Measurements from ENCODE around the gene HS2ST1.

The HS2ST1 gene

DNA sequence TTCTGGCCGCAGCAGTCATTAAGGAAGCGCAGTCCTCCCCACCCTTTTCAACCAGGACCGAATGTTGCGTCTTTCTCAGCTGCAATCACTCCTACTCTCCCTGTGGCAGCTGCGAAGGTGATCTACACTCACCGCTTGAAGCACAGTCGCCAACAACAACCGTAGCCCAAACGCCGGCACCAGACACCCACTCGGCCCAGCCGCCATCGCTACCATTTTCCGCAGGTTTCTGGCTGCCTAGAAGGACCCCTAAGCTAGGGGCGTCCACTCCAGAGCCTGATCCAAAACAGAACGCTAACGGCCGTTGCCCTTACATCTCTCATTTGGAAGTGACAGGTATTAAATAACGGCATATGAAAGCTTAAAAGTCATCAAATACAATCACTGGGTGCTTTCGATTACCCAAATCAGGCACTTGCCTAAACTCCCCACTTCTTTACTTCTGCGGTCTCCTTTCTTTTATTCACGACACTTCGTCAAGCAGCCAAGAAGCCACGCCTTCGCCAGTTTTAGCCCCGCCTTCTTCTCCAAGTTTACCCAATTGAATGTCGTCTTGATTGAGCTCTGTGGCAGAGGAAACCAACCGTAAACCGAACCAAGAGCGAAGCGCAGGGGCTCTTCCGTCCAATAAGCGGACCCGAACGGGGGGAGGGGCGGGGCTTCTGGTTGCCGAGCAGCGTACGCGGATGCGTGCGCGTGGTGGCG is 387 bp upstream of the HS2ST1 start, which contains the start of gene SELENOF:
TSS of gene SELENOF (minus strand) at position 231 of the 705 bp plus-strand sequence. CDS start at position 216, 15 bp downstream.
- TF ChIP-seq POLR2A (IDR thresholded peaks at IDR 0.05; ENCODE audit: low read depth, low read length), result peak; percentile 75
- FAIRE-seq (peak; percentile 95), DNase-seq (ENCODE audit: insufficient read length, low spot score) (peak; percentile 89)

GRCh38 chr1:86914998-86915736 is 732 bp downstream of the HS2ST1 start:
- DNase-seq (ENCODE audit: insufficient read length, low spot score) (peak; percentile 21), FAIRE-seq (no peak)
- TF ChIP-seq POLR2A (IDR thresholded peaks at IDR 0.05; ENCODE audit: low read depth, low read length), result no peak

DNA sequence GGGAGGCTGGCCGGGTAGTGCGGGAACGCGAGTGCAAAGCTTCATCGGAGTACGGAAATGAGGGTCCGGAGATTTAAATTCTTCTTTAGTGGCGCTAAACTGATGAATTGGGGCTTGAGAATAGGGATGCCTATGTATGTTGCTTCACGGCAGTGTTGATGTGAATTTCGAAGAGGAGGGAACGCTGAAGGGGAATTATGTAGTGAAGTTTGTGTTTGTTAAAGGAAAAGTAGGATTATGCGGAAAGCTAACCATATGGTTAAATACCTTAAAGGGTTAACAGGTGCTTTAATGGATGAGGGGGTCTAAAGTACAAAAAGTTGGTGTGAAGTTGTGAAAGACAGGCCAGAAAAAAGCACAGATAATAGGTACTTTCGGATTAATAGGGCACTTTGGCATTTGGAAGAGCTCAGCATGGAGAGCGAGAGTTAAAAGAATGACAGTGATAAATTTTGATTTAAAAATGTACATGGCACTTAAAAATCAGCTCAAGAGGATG is 1.4 kb downstream of the HS2ST1 start:
- DNase-seq (ENCODE audit: insufficient read length, low spot score), result no peak
- FAIRE-seq, result peak; percentile 79

GRCh38 chr1:86916752-86917151 is 2.3 kb downstream of the HS2ST1 start:
- FAIRE-seq (no peak), DNase-seq (ENCODE audit: insufficient read length, low spot score) (no peak)
- TF ChIP-seq POLR2A (IDR thresholded peaks at IDR 0.05; ENCODE audit: low read depth, low read length), result no peak

More for the DNA sequence above, 1.4 kb downstream of the HS2ST1 start:
- TF ChIP-seq POLR2A (IDR thresholded peaks at IDR 0.05; ENCODE audit: low read depth, low read length), result no peak

GRCh38 chr1:86922445-86922844 is 8.0 kb downstream of the HS2ST1 start:
- FAIRE-seq (no peak), DNase-seq (ENCODE audit: insufficient read length, low spot score) (no peak)
- TF ChIP-seq POLR2A (IDR thresholded peaks at IDR 0.05; ENCODE audit: low read depth, low read length), result no peak

DNA sequence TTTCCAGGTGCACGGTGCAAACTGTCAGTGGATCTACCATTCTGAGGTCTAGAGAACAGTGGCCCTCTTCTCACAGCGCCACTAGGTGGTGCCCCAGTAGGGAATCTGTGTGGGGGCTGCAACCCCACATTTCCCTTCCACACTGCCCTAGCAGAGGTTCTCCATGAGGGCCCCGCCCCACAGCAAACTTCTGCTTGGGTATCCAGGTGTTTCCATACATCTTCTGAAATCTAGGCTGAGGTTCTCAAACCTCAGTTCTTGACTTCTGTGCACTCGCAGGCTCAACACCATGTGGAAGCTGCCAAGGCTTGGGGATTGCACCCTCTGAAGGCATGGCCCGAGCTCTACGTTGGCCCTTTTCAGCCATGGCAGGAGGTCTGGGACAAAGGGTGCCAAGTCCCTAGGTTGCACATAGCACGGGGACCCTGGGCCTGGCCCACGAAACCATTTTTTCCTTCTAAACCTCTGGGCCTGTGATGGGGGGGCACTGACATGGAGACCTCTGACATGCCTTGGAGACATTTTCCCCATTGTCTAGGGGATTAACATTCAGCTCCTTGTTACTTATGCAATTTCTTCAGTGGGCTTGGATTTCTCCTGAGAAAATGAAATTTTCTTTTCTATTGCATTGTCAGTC is 10.0 kb downstream of the HS2ST1 start:
- TF ChIP-seq POLR2A (IDR thresholded peaks at IDR 0.05; ENCODE audit: low read depth, low read length), result no peak
- FAIRE-seq (no peak), DNase-seq (ENCODE audit: insufficient read length, low spot score) (no peak)

GRCh38 chr1:86925742-86926141 is 11.3 kb downstream of the HS2ST1 start:
- no peak for TF ChIP-seq POLR2A (IDR thresholded peaks at IDR 0.05; ENCODE audit: low read depth, low read length)
- FAIRE-seq (no peak), DNase-seq (ENCODE audit: insufficient read length, low spot score) (no peak)

DNA sequence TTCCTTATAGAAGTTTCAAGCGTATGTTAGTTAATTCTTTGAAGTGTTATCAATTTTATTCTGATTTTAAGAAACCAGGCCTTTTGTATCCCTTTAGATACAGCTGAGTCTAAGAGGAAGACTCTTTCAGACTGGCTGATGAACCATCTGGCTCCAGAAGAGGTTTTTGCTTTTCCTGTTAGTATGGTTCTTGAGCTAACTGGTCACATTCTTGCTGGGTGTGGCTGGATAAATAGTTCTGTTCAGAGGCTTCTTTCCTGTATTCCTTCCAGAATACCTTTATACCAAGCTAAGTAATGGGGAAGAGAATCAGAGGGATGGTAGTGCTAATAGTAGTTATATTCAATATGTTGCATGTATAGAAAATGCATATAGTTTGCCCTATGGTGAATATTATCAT is 12.4 kb downstream of the HS2ST1 start:
- no peak for TF ChIP-seq POLR2A (IDR thresholded peaks at IDR 0.05; ENCODE audit: low read depth, low read length)
- FAIRE-seq, result no peak
- DNase-seq (ENCODE audit: insufficient read length, low spot score), result no peak

- peak; percentile 6 for FAIRE-seq
- no peak for DNase-seq (ENCODE audit: insufficient read length, low spot score)
- TF ChIP-seq POLR2A (IDR thresholded peaks at IDR 0.05; ENCODE audit: low read depth, low read length), result no peak
These were observed 14.4 kb downstream of the HS2ST1 start for GRCh38 chr1:86928819-86929218.

- no peak for DNase-seq (ENCODE audit: insufficient read length, low spot score)
- no peak for TF ChIP-seq POLR2A (IDR thresholded peaks at IDR 0.05; ENCODE audit: low read depth, low read length)
- no peak for FAIRE-seq
These were observed 18.6 kb downstream of the HS2ST1 start for GRCh38 chr1:86933051-86933450.

- no peak for TF ChIP-seq POLR2A (IDR thresholded peaks at IDR 0.05; ENCODE audit: low read depth, low read length)
- DNase-seq (ENCODE audit: insufficient read length, low spot score) (no peak), FAIRE-seq (no peak)
These were observed 19.3 kb downstream of the HS2ST1 start for GRCh38 chr1:86933562-86934377.

- no peak for FAIRE-seq
These were observed 24.0 kb downstream of the HS2ST1 start for GRCh38 chr1:86938450-86938849.

DNA sequence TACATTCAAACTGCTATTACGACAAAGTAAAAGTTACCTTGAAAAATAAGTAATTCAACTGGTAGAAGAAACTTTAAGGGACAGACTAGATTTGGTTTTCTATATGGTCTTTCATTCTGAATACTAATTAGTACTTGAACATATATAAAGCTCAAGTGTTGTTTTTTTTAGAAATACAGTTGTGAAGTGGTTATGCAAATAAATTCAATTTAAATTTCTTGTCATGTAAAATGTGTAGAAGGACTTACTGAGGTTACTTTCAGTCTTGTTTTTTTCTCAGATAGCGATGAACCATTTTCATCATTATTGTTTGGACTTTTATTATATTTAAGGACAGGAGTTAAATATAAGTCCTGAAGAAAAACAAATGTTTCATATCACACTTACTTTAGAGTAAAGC is 24.4 kb downstream of the HS2ST1 start:
- no peak for TF ChIP-seq POLR2A (IDR thresholded peaks at IDR 0.05; ENCODE audit: low read depth, low read length)
- DNase-seq (ENCODE audit: insufficient read length, low spot score) (no peak), FAIRE-seq (peak; percentile 52)

More at GRCh38 chr1:86938450-86938849, 24.0 kb downstream of the HS2ST1 start:
- DNase-seq (ENCODE audit: insufficient read length, low spot score), result no peak
- no peak for TF ChIP-seq POLR2A (IDR thresholded peaks at IDR 0.05; ENCODE audit: low read depth, low read length)
